Retinal pigment epithelial cell (primary cell): ENCODE data around the gene NXF1.
A peak's percentile ranks its signal among the peaks of the same experiment; 100 is the strongest.
"Not testable (repeated sequence)": the region's sequence is repeated elsewhere in the genome, so short reads cannot be mapped to it uniquely, and the experiment has no call there.

ENCODE experiments used
- DNase-seq: peaks from one replicate; pipeline ENCODE4 v3.0.0-alpha.2; 2010; ENCODE audit warnings: low read depth
- H3K4me3 ChIP-seq: 2 replicates; pipeline ENCODE4 v1.5.1; 2011; ENCODE audit warnings: mild to moderate bottlenecking, low read length, control low read depth, moderate library complexity
- CTCF ChIP-seq: conservative IDR thresholded peaks from 2 replicates; pipeline ENCODE4 v1.5.1; 2011; ENCODE audit warnings: low read depth, low read length, control low read depth, inconsistent platforms

Gene NXF1

GRCh38 chr11:62778441-62778840 lies 26.8 kb downstream of the NXF1 start:
- no peak overlapping the region for H3K4me3 ChIP-seq
- no peak for TF ChIP-seq CTCF

GRCh38 chr11:62777389-62777788 lies 27.9 kb downstream of the NXF1 start:
- DNase-seq = no peak
- H3K4me3 ChIP-seq = no peak overlapping the region
- TF ChIP-seq CTCF = no peak

More at GRCh38 chr11:62778441-62778840, 26.8 kb downstream of the NXF1 start:
- DNase-seq = no peak

DNA sequence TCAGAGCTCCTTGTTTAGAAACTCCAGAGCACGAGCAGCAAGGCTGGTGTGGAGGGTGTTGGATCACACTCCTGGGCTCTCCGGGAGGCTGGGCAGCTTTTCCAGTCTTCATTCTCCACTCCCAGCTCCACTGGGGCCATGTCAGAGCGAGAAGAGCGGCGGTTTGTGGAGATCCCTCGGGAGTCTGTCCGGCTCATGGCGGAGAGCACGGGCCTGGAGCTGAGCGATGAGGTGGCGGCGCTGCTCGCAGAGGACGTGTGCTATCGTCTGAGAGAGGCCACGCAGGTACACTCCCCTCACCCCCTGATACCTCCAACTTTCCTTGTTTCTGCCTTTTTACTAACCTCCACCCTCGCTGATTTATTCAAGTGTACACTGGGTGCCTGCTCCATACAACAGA lies 29.6 kb downstream of the NXF1 start:
- no peak for DNase-seq
- H3K4me3 ChIP-seq = no peak overlapping the region
- no peak for TF ChIP-seq CTCF

DNA sequence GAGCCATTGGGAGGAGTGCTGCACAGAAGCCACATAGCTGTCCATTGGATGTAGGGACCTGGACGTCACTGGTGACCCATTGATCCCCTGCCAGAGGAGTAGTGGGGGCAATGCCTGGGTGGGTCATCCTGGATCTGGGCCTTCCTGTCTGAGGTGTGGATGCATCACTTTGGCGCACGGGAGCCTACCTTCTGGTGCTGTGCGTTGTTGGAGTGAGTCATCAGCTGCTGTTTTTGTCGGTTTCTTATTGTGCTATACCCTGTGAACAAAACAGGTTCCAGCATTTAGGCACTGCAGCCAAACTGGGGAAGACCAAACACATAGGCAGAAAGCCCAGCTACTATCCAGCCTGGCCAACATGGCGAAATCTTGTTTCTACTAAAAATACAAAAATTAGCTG lies 30.8 kb downstream of the NXF1 start:
- no peak for TF ChIP-seq CTCF
- no peak for DNase-seq
- H3K4me3 ChIP-seq = no peak overlapping the region

- peak within 1 kb of the TSS; percentile 76 for H3K4me3 ChIP-seq
- no peak for TF ChIP-seq CTCF
- peak; percentile 81 for DNase-seq
These were observed 33.9 kb downstream of the NXF1 start, which contains the start of gene TAF6L for GRCh38 chr11:62771144-62772021. TAF6L (plus strand) TSS chr11:62771396; CDS start chr11:62775784, 4,388 bp downstream.

- TF ChIP-seq CTCF = no peak
- DNase-seq = no peak
- H3K4me3 ChIP-seq = peak overlapping the region; percentile 76
These were observed 34.5 kb downstream of the NXF1 start for GRCh38 chr11:62770778-62771143.

DNA sequence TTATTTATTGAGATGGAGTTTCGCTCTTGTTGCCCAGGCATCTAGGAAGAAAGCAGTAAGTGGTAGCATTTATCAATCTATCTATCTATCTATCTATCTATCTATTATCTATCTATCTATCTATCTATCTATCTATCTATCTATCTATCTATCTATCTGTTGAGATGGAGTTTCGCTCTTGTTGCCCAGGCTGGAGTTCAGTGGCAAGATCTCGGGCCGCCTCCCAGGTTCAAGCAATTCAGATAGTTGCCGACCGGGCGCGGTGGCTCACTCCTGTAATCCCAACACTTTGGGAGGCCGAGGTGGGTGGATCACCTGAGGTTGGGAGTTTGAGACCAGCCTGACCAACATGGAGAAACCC lies 44.4 kb downstream of the NXF1 start:
- peak overlapping the region; percentile 92 for H3K4me3 ChIP-seq
- DNase-seq = not testable (repeated sequence)
